Heart left ventricle (tissue), 16 donors: Measurements from ENCODE around the gene ARHGEF26. TPM values are rescaled to one million over a fixed set of nuclear protein-coding genes. Genes with fewer than 3 reads are reported as not detected.

Experiments used
- ATAC-seq, 4 donors: fragments of 200-7000 bp; cut with Tn5 transposase; one replicate each; pipeline ENCODE4 v1.9.1; 2020 to 2022; ENCODE audit warnings: moderate library complexity in 4 of 4, mild to moderate bottlenecking in 3 of 4, moderate number of reproducible peaks in 1 of 4
- DNase-seq, 5 donors: peaks; one replicate each; pipeline ENCODE4 v3.0.0-alpha.2; 2020
- H3K27ac ChIP-seq, 12 donors: fragments of 200-600 bp; sonication (generic) in 4 of 12; one replicate each; pipeline versions ENCODE4 v1.5.0 to v1.8.0; 2016 to 2022; ENCODE audit warnings: mild to moderate bottlenecking in 2 of 12
- H3K27me3 ChIP-seq, 9 donors: fragments of 200-600 bp; sonication (generic) in 2 of 9; one replicate each; pipeline versions ENCODE4 v1.5.1 to v1.8.0; 2016 to 2022; ENCODE audit warnings: mild to moderate bottlenecking in 3 of 9
- H3K36me3 ChIP-seq, 9 donors: fragments of 200-600 bp; sonication (generic) in 2 of 9; one replicate each; pipeline versions ENCODE4 v1.5.0 to v1.8.0; 2018 to 2022; ENCODE audit warnings: mild to moderate bottlenecking in 2 of 9
- H3K4me1 ChIP-seq, 12 donors: fragments of 200-600 bp; sonication (generic) in 4 of 12; one replicate each; pipeline versions ENCODE4 v1.5.0 to v1.8.0; 2016 to 2022; ENCODE audit warnings: mild to moderate bottlenecking in 3 of 12
- H3K4me3 ChIP-seq, 12 donors: fragments of 200-600 bp; sonication (generic) in 4 of 12; one replicate each; pipeline versions ENCODE4 v1.5.0 to v1.8.0; 2017 to 2022; ENCODE audit warnings: mild to moderate bottlenecking in 9 of 12, moderate library complexity in 4 of 12
- H3K9me3 ChIP-seq, 12 donors: fragments of 200-600 bp; sonication (generic) in 4 of 12; one replicate each; pipeline versions ENCODE4 v1.5.0 to v1.8.0; 2016 to 2022; ENCODE audit warnings: mild to moderate bottlenecking in 1 of 12
- POLR2A ChIP-seq, 2 donors: fragments of 450-650 bp; IDR thresholded peaks; one replicate each; pipeline ENCODE4 v1.6.1; 2017; ENCODE audit warnings: antibody characterized with exemption in 2 of 2, mild to moderate bottlenecking in 2 of 2, moderate library complexity in 2 of 2
- WGBS, 4 donors: extraction: QIAGEN DNeasy Blood & Tissue Kit in 2 of 4; methylation state at CpG; one replicate each; pipeline versions ENCODE4 v1.1.5 to v1.1.7; 2013 to 2018; 5-methylcytosine and 5-hydroxymethylcytosine counted together
- intact Hi-C, 10 donors: fragments of 100-400 bp; cut with DNase I; formaldehyde crosslinking; loops; one replicate each; pipeline versions ENCODE4 v1.11.1 to v1.14.2; 2022
- polyA plus RNA-seq, 2 donors: library from polyadenylated mRNA; stranded (reverse); fragments of 200-250 nt; gene quantifications; one replicate each; pipeline ENCODE4 v1.2.3, GENCODE V29; 2013
- total RNA-seq, 9 donors: library from RNA; depleted of rRNA in 2 of 9; stranded (reverse); fragments of >200 nt in 2 of 9; fragmentation: NEBNext Ultra II Directional in 3 of 9; extraction: Animal tissue kit (Norgen Biotek cat#: 25700) in 3 of 9; gene quantifications; one replicate each; pipeline versions ENCODE4 v1.1.0 to v1.2.4, GENCODE V29; 2016 to 2023
- TF ChIP-seq, protein P1 (sequence below), 12 donors: fragments of 200-600 bp; sonication (generic) in 4 of 12; IDR thresholded peaks; one replicate each; pipeline versions ENCODE4 v1.5.0 to v1.8.0; 2018 to 2022; ENCODE audit warnings: antibody characterized with exemption in 12 of 12, mild to moderate bottlenecking in 5 of 12
- donor health status: ischemic (EF 13 %, LVEDD 7.1; RV severe dilation, severe dysfunction).
- donor health status: healthy with polysubstance abuse.
- donor health status: DM: no; HTN: yes; CAD: no.
- donor health status: DM: no; HTN: no; CAD: no.
- donor health status: ischemic (EF 25% LVEDD 6.9; RV normal size, moderate dysfunction).
- donor health status: ischemic (EF 25% LVEDD 5.7; RV mildly dilated, moderate dysfunction).
- donor health status: healthy.
- donor health status: DM: yes; HTN: yes; CAD: no.
- donor health status: ischemic (EF 35%, LVEDD 5.7; RV mildly dilated, moderate dysfunction).
- donor health status: nonischemic (EF 11% LVEDD 7.7; RV severe dilation, severe dysfunction).
- donor health status: DM: yes; HTN: yes; CAD: no.
- donor health status: PGD.
- donor health status: ischemic (EF 29% LVEDD 5.4; RV normal size, mild dysfunction).
- donor health status: nonischemic (EF 23%, LVEDD 6.1; RV moderate dilation, normal function).

ARHGEF26 gene
- total and polyA plus RNA-seq, 11 donors: 0.68 to 2.3 (median 1.3) TPM

DNA sequence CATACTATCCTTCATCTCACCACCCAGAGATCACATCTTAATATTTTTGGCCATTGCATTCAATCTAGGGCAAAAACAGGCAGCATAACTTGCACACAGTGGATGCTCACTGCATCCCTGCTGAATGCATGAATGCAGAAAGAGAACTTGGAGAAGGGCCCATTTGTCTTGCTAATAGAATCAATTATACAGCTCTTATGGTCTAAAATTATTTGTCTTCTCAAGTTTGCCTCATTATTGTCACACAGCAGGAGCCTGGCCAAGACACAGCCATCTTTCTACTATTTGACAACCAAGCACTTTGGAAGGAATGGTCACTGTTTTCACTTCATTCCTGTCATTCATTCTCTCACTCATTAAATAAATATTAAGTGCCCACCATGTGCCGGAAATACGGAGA, 1.2 kb upstream of the ARHGEF26 start:
- no peaks in the 10 kb centered on the region for H3K9me3 ChIP-seq
- H3K27me3 ChIP-seq: peaks cover 0 to 39% (median 8%) of the 10 kb centered on the region in 9 donors
- no peak overlapping the region for H3K4me3 ChIP-seq
- H3K27ac ChIP-seq: no peak overlapping the region
- H3K4me1 ChIP-seq: peaks cover 0 to 25% (median 5%) of the 10 kb centered on the region in 12 donors
- 90 to 93% (median 91%) methylated on average over 2 of the region's 2 CpGs for WGBS, 4 donors
- H3K36me3 ChIP-seq: no peaks in the 10 kb centered on the region
- TF ChIP-seq, protein P1, sequence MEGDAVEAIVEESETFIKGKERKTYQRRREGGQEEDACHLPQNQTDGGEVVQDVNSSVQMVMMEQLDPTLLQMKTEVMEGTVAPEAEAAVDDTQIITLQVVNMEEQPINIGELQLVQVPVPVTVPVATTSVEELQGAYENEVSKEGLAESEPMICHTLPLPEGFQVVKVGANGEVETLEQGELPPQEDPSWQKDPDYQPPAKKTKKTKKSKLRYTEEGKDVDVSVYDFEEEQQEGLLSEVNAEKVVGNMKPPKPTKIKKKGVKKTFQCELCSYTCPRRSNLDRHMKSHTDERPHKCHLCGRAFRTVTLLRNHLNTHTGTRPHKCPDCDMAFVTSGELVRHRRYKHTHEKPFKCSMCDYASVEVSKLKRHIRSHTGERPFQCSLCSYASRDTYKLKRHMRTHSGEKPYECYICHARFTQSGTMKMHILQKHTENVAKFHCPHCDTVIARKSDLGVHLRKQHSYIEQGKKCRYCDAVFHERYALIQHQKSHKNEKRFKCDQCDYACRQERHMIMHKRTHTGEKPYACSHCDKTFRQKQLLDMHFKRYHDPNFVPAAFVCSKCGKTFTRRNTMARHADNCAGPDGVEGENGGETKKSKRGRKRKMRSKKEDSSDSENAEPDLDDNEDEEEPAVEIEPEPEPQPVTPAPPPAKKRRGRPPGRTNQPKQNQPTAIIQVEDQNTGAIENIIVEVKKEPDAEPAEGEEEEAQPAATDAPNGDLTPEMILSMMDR (IDR thresholded peaks at IDR 0.05): no peak
- DNase-seq (no peak), ATAC-seq (no peak)
- intact Hi-C loops: loop anchor here in 7 of 10 donors (5.0 to 10.0 kb wide), 3 partner anchors 115 to 135 kb away; no protein-coding TSS in a partner anchor

DNA sequence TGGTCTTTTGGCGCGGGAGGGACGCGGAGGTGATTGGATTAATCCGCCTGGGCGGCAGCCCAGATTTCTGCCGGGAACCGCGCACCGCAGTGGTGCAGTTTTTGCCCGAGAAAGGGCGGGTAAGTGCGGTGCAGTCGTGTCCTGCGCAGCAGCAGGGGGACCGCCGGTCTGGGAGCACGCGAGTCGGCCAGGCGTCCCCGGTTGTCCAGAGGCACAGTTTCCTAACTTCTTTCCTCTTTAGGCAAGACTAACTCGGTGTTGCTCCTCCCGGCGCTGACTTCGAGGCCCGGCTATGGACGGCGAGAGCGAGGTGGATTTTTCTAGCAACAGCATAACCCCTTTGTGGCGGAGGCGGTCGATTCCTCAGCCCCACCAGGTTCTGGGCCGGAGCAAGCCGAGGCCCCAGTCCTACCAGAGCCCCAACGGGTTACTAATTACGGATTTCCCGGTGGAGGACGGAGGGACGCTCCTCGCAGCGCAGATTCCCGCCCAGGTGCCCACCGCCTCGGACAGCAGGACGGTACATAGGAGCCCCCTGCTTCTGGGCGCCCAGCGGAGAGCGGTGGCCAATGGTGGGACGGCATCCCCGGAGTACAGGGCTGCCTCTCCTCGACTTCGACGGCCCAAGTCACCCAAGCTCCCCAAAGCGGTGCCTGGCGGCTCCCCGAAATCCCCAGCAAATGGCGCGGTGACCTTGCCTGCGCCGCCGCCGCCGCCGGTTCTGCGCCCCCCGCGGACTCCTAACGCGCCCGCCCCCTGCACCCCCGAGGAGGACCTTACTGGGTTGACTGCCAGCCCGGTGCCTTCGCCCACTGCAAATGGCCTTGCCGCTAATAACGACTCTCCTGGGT, 736 bp downstream of the ARHGEF26 start:
- peaks cover 0 to 39% (median 6%) of the 10 kb centered on the region in 9 donors for H3K27me3 ChIP-seq
- H3K4me1 ChIP-seq: peaks cover 0 to 25% (median 5%) of the 10 kb centered on the region in 12 donors
- intact Hi-C loops: loop anchor here in 7 of 10 donors (5.0 to 10.0 kb wide), 3 partner anchors 113 to 133 kb away; no protein-coding TSS in a partner anchor
- WGBS, 4 donors: 0 to 1% (median 1%) methylated on average over 33 to 76 of the region's 76 CpGs
- no peaks in the 10 kb centered on the region for H3K9me3 ChIP-seq
- H3K36me3 ChIP-seq: peaks cover 0 to 2% (median 0%) of the 10 kb centered on the region in 9 donors
- TF ChIP-seq, protein P1 (IDR thresholded peaks at IDR 0.05): no peak
- TF ChIP-seq POLR2A (IDR thresholded peaks at IDR 0.05): no peak
- peak overlapping the region in 9 of 12 donors; percentile 35 to 86 (median 54) for H3K27ac ChIP-seq
- ATAC-seq (peak; percentile 39 to 68 (median 60)), DNase-seq (peak; percentile 14 to 66 (median 29))
- H3K4me3 ChIP-seq: peak overlapping the region; percentile 52 to 90 (median 76)

DNA sequence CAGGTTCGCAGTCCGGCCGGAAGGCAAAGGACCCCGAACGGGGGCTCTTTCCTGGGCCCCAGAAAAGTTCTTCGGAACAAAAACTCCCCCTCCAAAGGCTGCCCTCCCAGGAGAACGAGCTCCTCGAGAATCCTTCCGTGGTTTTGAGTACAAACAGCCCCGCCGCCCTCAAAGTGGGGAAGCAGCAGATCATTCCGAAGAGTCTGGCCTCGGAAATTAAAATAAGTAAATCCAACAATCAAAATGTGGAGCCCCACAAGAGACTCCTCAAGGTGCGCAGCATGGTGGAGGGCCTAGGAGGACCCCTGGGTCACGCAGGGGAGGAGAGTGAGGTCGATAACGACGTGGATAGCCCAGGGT, 1.3 kb downstream of the ARHGEF26 start:
- peaks cover 0 to 2% (median 0%) of the 10 kb centered on the region in 9 donors for H3K36me3 ChIP-seq
- ATAC-seq: no peak
- H3K4me1 ChIP-seq: peaks cover 0 to 25% (median 5%) of the 10 kb centered on the region in 12 donors
- no peak for DNase-seq
- peaks cover 0 to 34% (median 6%) of the 10 kb centered on the region in 9 donors for H3K27me3 ChIP-seq
- no peaks in the 10 kb centered on the region for H3K9me3 ChIP-seq
- peak overlapping the region in 8 of 12 donors; percentile 9 to 86 (median 46) for H3K27ac ChIP-seq
- peak overlapping the region; percentile 52 to 90 (median 76) for H3K4me3 ChIP-seq
- no peak for TF ChIP-seq POLR2A (IDR thresholded peaks at IDR 0.05)
- TF ChIP-seq, protein P1 (IDR thresholded peaks at IDR 0.05): no peak
- intact Hi-C loops: loop anchor here in 7 of 10 donors (5.0 to 10.0 kb wide), 3 partner anchors 112 to 132 kb away; no protein-coding TSS in a partner anchor
- 1 to 3% (median 2%) methylated on average over 9 to 18 of the region's 18 CpGs for WGBS, 4 donors
